Motor neuron (in vitro differentiated cells): ENCODE results near the gene DCDC1. TPM values are rescaled to one million over a fixed set of nuclear protein-coding genes. Genes with fewer than 3 reads are reported as not detected.
A peak's percentile ranks its signal among the peaks of the same experiment; 100 is the strongest.

Experiments
- ATAC-seq, 8 experiments: fragments of 200-7000 bp; cut with Tn5 transposase; replicated peaks in 6 of 8; 2 replicates each; pipeline ENCODE4 v1.8.0; 2021; ENCODE audit warnings: mild to moderate bottlenecking in 8 of 8, moderate library complexity in 8 of 8
- H3K27ac ChIP-seq, 2 donors: fragments of 250-450 bp; sonication (Bioruptor Pico); 2 replicates each; pipeline ENCODE4 v1.9.0; 2021; ENCODE audit warnings: antibody characterized with exemption in 2 of 2, mild to moderate bottlenecking in 2 of 2, moderate library complexity in 1 of 2
- H3K4me1 ChIP-seq, 2 donors: fragments of 250-450 bp; sonication (Bioruptor Pico); replicated peaks in 1 of 2; 2 replicates each; pipeline ENCODE4 v1.6.1; 2021; ENCODE audit warnings: antibody characterized with exemption in 2 of 2, mild to moderate bottlenecking in 2 of 2, moderate library complexity in 1 of 2
- H3K4me3 ChIP-seq, 5 donors: fragments of 250-450 bp; sonication (Bioruptor Pico); 2 replicates each; pipeline ENCODE4 v1.9.0; 2021; ENCODE audit warnings: antibody characterized with exemption in 5 of 5, mild to moderate bottlenecking in 5 of 5, moderate library complexity in 4 of 5
- WGBS, 10 experiments: fragments of 450-650 bp; shearing (Covaris generic); methylation state at CpG; one replicate each; pipeline ENCODE4 v1.0.0; 2022; 5-methylcytosine and 5-hydroxymethylcytosine counted together
- in situ Hi-C, 9 experiments: fragments of 400-800 bp; cut with MboI; loops; one replicate each; pipeline ENCODE4 v1.15.0; 2021; ENCODE audit warnings: low sequenced_read_pairs in 9 of 9, low pct_unique_long_range_greater_than_20kb in 2 of 9; ENCODE audit not compliant: unreplicated experiment in 9 of 9
- total RNA-seq, 8 experiments: library from RNA; unstranded; fragments of 300-600 nt; gene quantifications; 2 replicates each; pipeline versions ENCODE4 v1.2.3 to v1.2.4, GENCODE V29; 2022

DCDC1 gene
- total RNA-seq, 8 experiments from 2014 or later, result 0.25 to 14.6 (median 1.9) TPM

GRCh38 chr11:31045335-31045734 lies 324.2 kb downstream of the DCDC1 start:
- WGBS, 10 experiments, result 0 to 62% (median 25%) methylated on average over 1 to 5 of the region's 5 CpGs; no CpG with 5 or more reads in 1 of the 10 experiments
- no peak for ATAC-seq
- H3K27ac ChIP-seq, result no peak overlapping the region
- H3K4me1 ChIP-seq, result no peaks in the 10 kb centered on the region
- in situ Hi-C loops, result no loop called here
- no peak overlapping the region for H3K4me3 ChIP-seq

- Histone ChIP-seq H3K27ac (no peak overlapping the region), H3K4me3 (no peak overlapping the region), H3K4me1 (peaks cover 0 to 4% of the 10 kb centered on the region in 2 donors)
- 31 to 94% (median 85%) methylated on average over 2 to 5 of the region's 7 CpGs; no CpG with 5 or more reads in 4 of the 10 experiments for WGBS, 10 experiments
- in situ Hi-C loops, result no loop called here
- ATAC-seq, result peak in 3 of 8 experiments; percentile 21 to 66 (median 63)
Observed at GRCh38 chr11:31030138-31030792, 339.3 kb downstream of the DCDC1 start.

- no peak overlapping the region for H3K27ac ChIP-seq
- no peak for ATAC-seq
- in situ Hi-C loops, result no loop called here
- no peak overlapping the region for H3K4me3 ChIP-seq
- peaks cover 0 to 4% of the 10 kb centered on the region in 2 donors for H3K4me1 ChIP-seq
- WGBS, 10 experiments, result 17 to 96% (median 81%) methylated on average over 1 to 6 of the region's 6 CpGs
Observed at GRCh38 chr11:31026315-31026714, 343.2 kb downstream of the DCDC1 start.

GRCh38 chr11:31022080-31022479 lies 347.5 kb downstream of the DCDC1 start:
- in situ Hi-C loops, result no loop called here
- Histone ChIP-seq H3K4me1 (no peaks in the 10 kb centered on the region), H3K4me3 (no peak overlapping the region), H3K27ac (no peak overlapping the region)
- no peak for ATAC-seq
- 0 to 100% (median 32%) methylated on average over 1 to 2 of the region's 2 CpGs; no CpG with 5 or more reads in 1 of the 10 experiments for WGBS, 10 experiments

- Histone ChIP-seq H3K4me3 (no peak overlapping the region), H3K27ac (no peak overlapping the region), H3K4me1 (no peaks in the 10 kb centered on the region)
- WGBS, 10 experiments, result 36 to 100% (median 84%) methylated on average over 1 to 4 of the region's 4 CpGs; no CpG with 5 or more reads in 1 of the 10 experiments
- in situ Hi-C loops, result no loop called here
- ATAC-seq, result no peak
Observed at GRCh38 chr11:31019786-31020185, 349.8 kb downstream of the DCDC1 start.

GRCh38 chr11:31005202-31005601 lies 364.3 kb downstream of the DCDC1 start:
- WGBS, 10 experiments, result 0 to 92% (median 80%) methylated on average over 1 of the region's 1 CpG; no CpG with 5 or more reads in 2 of the 10 experiments
- ATAC-seq, result no peak
- Histone ChIP-seq H3K4me1 (peaks cover 0 to 5% of the 10 kb centered on the region in 2 donors), H3K27ac (no peak overlapping the region), H3K4me3 (no peak overlapping the region)
- in situ Hi-C loops, result no loop called here

- in situ Hi-C loops, result no loop called here
- no peak overlapping the region for H3K4me3 ChIP-seq
Observed at GRCh38 chr11:31001427-31001826, 368.1 kb downstream of the DCDC1 start.

GRCh38 chr11:31000381-31000780 lies 369.2 kb downstream of the DCDC1 start:
- in situ Hi-C loops, result no loop called here
- no peak overlapping the region for H3K4me3 ChIP-seq
- H3K27ac ChIP-seq, result no peak overlapping the region
- peaks cover 0 to 5% of the 10 kb centered on the region in 2 donors for H3K4me1 ChIP-seq
- no peak for ATAC-seq

More at GRCh38 chr11:31001427-31001826, 368.1 kb downstream of the DCDC1 start:
- Histone ChIP-seq H3K4me1 (peaks cover 0 to 5% of the 10 kb centered on the region in 2 donors), H3K27ac (no peak overlapping the region)
- WGBS, 10 experiments, result 0 to 100% (median 2%) methylated on average over 1 to 3 of the region's 3 CpGs; no CpG with 5 or more reads in 4 of the 10 experiments
- ATAC-seq, result peak in 2 of 8 experiments; percentile 16 to 23

GRCh38 chr11:30992513-30992849 lies 377.1 kb downstream of the DCDC1 start:
- in situ Hi-C loops, result no loop called here
- WGBS, 10 experiments, result 0 to 67% (median 59%) methylated on average over 1 of the region's 1 CpG; no CpG with 5 or more reads in 4 of the 10 experiments
- no peaks in the 10 kb centered on the region for H3K4me1 ChIP-seq
- H3K4me3 ChIP-seq, result no peak overlapping the region
- H3K27ac ChIP-seq, result no peak overlapping the region
- ATAC-seq, result no peak

GRCh38 chr11:30991802-30992512 lies 377.6 kb downstream of the DCDC1 start:
- ATAC-seq, result no peak
- Histone ChIP-seq H3K27ac (no peak overlapping the region), H3K4me1 (no peaks in the 10 kb centered on the region), H3K4me3 (no peak overlapping the region)
- in situ Hi-C loops, result no loop called here
- WGBS, 10 experiments, result 20 to 100% (median 87%) methylated on average over 1 to 2 of the region's 2 CpGs

- Histone ChIP-seq H3K4me3 (no peak overlapping the region), H3K4me1 (no peaks in the 10 kb centered on the region), H3K27ac (no peak overlapping the region)
- 33 to 94% (median 85%) methylated on average over 1 to 4 of the region's 4 CpGs; no CpG with 5 or more reads in 1 of the 10 experiments for WGBS, 10 experiments
- ATAC-seq, result no peak
- in situ Hi-C loops, result no loop called here
Observed at GRCh38 chr11:30991376-30991775, 378.2 kb downstream of the DCDC1 start.

GRCh38 chr11:30990625-30991296 lies 378.8 kb downstream of the DCDC1 start:
- in situ Hi-C loops, result no loop called here
- peak in 1 of 8 experiments; percentile 9 for ATAC-seq
- H3K4me3 ChIP-seq, result no peak overlapping the region
- no peak overlapping the region for H3K27ac ChIP-seq
- 20 to 100% (median 85%) methylated on average over 1 to 7 of the region's 7 CpGs for WGBS, 10 experiments
- no peaks in the 10 kb centered on the region for H3K4me1 ChIP-seq

- H3K4me1 ChIP-seq, result peaks cover 0 to 3% of the 10 kb centered on the region in 2 donors
- H3K4me3 ChIP-seq, result no peak overlapping the region
- no peak for ATAC-seq
- no peak overlapping the region for H3K27ac ChIP-seq
- in situ Hi-C loops, result no loop called here
Observed at GRCh38 chr11:30987819-30988218, 381.7 kb downstream of the DCDC1 start.
